Peyer's patch (tissue), 4 donors: ENCODE measurements around the gene HIPK4.
"Not testable (repeated sequence)": the region's sequence is repeated elsewhere in the genome, so short reads cannot be mapped to it uniquely, and the experiment has no call there.

Experiments
- CTCF ChIP-seq, 6 experiments: fragments of 450-650 bp in 4 of 6; fragments of 200-600 bp in 2 of 6; sonication (generic) in 1 of 6; IDR thresholded peaks; one replicate each; pipeline ENCODE4 v1.5.1; 2017 to 2019; ENCODE audit warnings: antibody characterized with exemption in 6 of 6, mild to moderate bottlenecking in 3 of 6, moderate library complexity in 1 of 6
- POLR2A ChIP-seq, 2 donors: fragments of 450-650 bp; IDR thresholded peaks; one replicate each; pipeline ENCODE4 v1.5.1; 2017; ENCODE audit warnings: antibody characterized with exemption in 2 of 2, mild to moderate bottlenecking in 2 of 2, moderate library complexity in 2 of 2

DNA sequence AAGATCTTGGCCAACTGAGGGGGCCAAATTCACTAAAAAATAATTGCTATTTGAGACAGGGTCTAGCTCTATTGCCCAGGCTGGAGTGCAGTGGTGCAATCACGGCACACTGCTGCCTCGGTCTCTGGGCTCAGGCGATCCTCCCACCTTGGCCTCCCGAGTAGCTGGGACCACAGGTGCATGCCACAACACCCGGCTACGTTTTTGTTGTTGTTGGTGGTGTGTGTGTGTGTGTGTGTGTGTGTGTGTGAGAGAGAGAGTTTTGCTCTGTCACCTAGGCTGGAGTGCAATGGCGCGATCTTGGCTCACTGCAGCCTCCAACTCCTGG, 18.6 kb upstream of the HIPK4 start:
- not testable (repeated sequence) for TF ChIP-seq POLR2A, CTCF (IDR thresholded peaks at IDR 0.05)
